HepG2 (cell line): Measurements from ENCODE around the gene ZDHHC24. TPM values are rescaled to one million over a fixed set of nuclear protein-coding genes. Genes with fewer than 3 reads are reported as not detected.

Source experiments
- ARHGAP35 ChIP-seq: sonication (generic); formaldehyde crosslinking; IDR thresholded peaks from 2 replicates; pipeline ENCODE4 v1.9.0; 2022; ENCODE audit warnings: mild to moderate bottlenecking, inconsistent platforms, moderate library complexity, missing genetic modification reagents, borderline replicate concordance
- KLF16 ChIP-seq, 2 experiments: sonication (generic) in 1 of 2; formaldehyde crosslinking in 1 of 2; IDR thresholded peaks; 2 replicates each; pipeline versions ENCODE4 v1.6.1 to v1.8.0; 2016 to 2023; ENCODE audit warnings: missing genetic modification reagents in 2 of 2, missing compliant biosample characterization in 1 of 2
- MAFF ChIP-seq: IDR thresholded peaks from 2 replicates; pipeline ENCODE4 v1.6.1; 2011; ENCODE audit warnings: low read depth, low read length, improper control_type of control experiment
- MXI1 ChIP-seq: IDR thresholded peaks from 3 replicates; pipeline ENCODE4 v1.6.1; 2012; ENCODE audit warnings: low read depth, low read length, inconsistent platforms, borderline replicate concordance
- PCBP1 ChIP-seq: fragments of 200-400 bp; formaldehyde crosslinking; IDR thresholded peaks from 2 replicates; pipeline ENCODE4 v1.6.1; 2017; ENCODE audit warnings: mild to moderate bottlenecking, low read depth, low read length, borderline replicate concordance
- POGK ChIP-seq: sonication (generic); formaldehyde crosslinking; conservative IDR thresholded peaks from 2 replicates; pipeline ENCODE4 v1.8.0; 2022; ENCODE audit warnings: mild to moderate bottlenecking, moderate library complexity, missing genetic modification reagents
- PRPF4 ChIP-seq: fragments of 200-400 bp; formaldehyde crosslinking; IDR thresholded peaks from 2 replicates; pipeline ENCODE4 v1.6.1; 2016; ENCODE audit warnings: low read length, low read depth; ENCODE audit not compliant: poor library complexity, severe bottlenecking
- SRF ChIP-seq: IDR thresholded peaks from 2 replicates; pipeline ENCODE4 v1.6.1; 2011; ENCODE audit warnings: mild to moderate bottlenecking, low read depth, low read length, moderate library complexity
- TARDBP ChIP-seq: sonication (generic); formaldehyde crosslinking; IDR thresholded peaks from 2 replicates; pipeline ENCODE4 v1.8.0; 2022; ENCODE audit warnings: mild to moderate bottlenecking, missing genetic modification reagents
- ZBTB8A ChIP-seq: sonication (generic); formaldehyde crosslinking; IDR thresholded peaks from 2 replicates; pipeline ENCODE4 v1.4.0; 2020; ENCODE audit warnings: mild to moderate bottlenecking, low read depth, missing genetic modification reagents, borderline replicate concordance
- ZNF20 ChIP-seq: sonication (generic); formaldehyde crosslinking; IDR thresholded peaks from 2 replicates; pipeline ENCODE4 v1.4.0; 2020; ENCODE audit warnings: mild to moderate bottlenecking, moderate library complexity, missing genetic modification reagents
- ZNF276 ChIP-seq: sonication (generic); formaldehyde crosslinking; IDR thresholded peaks from 2 replicates; pipeline ENCODE4 v1.4.0; 2020; ENCODE audit warnings: mild to moderate bottlenecking, low read depth, missing genetic modification reagents
- ZNF34 ChIP-seq: sonication (generic); formaldehyde crosslinking; IDR thresholded peaks from 2 replicates; pipeline ENCODE4 v1.4.0; 2020; ENCODE audit warnings: mild to moderate bottlenecking, missing genetic modification reagents, borderline replicate concordance
- ZNF629 ChIP-seq: sonication (generic); formaldehyde crosslinking; conservative IDR thresholded peaks from 2 replicates; pipeline ENCODE4 v1.5.0; 2020; ENCODE audit warnings: missing genetic modification reagents
- ZNF740 ChIP-seq: sonication (generic); formaldehyde crosslinking; IDR thresholded peaks from 2 replicates; pipeline ENCODE4 v1.4.0; 2020; ENCODE audit warnings: missing genetic modification reagents
- ZNF772 ChIP-seq: sonication (generic); formaldehyde crosslinking; IDR thresholded peaks from 2 replicates; pipeline ENCODE4 v1.5.0; 2020; ENCODE audit warnings: mild to moderate bottlenecking, missing genetic modification reagents
- polyA plus RNA-seq, 8 experiments: library from polyadenylated mRNA; depleted of rRNA in 3 of 8; stranded (reverse) in 7 of 8; unstranded in 1 of 8; fragments of >200 nt; fragmentation: Illumina TruSeq in 4 of 8; extraction: Trizol in 4 of 8; gene quantifications; 2 replicates each; pipeline versions ENCODE4 v1.2.1 to v1.2.3, GENCODE V29; 2011 to 2016; ENCODE audit warnings: low read depth in 4 of 8, missing spikeins in 1 of 8, mixed read lengths in 1 of 8; ENCODE audit not compliant: insufficient read depth in 1 of 8
- total RNA-seq, 5 experiments: library from RNA; depleted of rRNA; stranded (reverse); fragments of >200 nt; fragmentation: Illumina TruSeq; extraction: Trizol; gene quantifications; 2 replicates each; pipeline ENCODE4 v1.2.3, GENCODE V29; 2016; ENCODE audit warnings: low read depth in 1 of 5
- TF ChIP-seq, protein P1 (sequence below): sonication (generic); formaldehyde crosslinking; IDR thresholded peaks from 2 replicates; pipeline ENCODE4 v1.4.0; 2020; ENCODE audit warnings: mild to moderate bottlenecking, missing genetic modification reagents, borderline replicate concordance
- TF ChIP-seq, protein P2 (sequence below): IDR thresholded peaks from 2 replicates; pipeline ENCODE4 v1.6.1; 2016; ENCODE audit warnings: missing compliant biosample characterization, missing genetic modification reagents, borderline replicate concordance

Gene ZDHHC24
- total and polyA plus RNA-seq, 2 of the 13 experiments (the other 11 are each of a cell fraction or from before 2014, with no cell fraction given): 4.3 TPM

- TF ChIP-seq PRPF4 (no peak), MAFF (no peak), TARDBP (CRISPR knock-in tag) (no peak), PCBP1 (no peak), ZBTB8A (CRISPR knock-in tag) (no peak), ZNF276 (CRISPR knock-in tag) (no peak), SRF (0 out of 2 replicates have a peak, but pooled peaks have one; percentile 13), ZNF34 (0 out of 2 replicates have a peak, but pooled peaks have one; percentile 63), ZNF629 (no peak), ZNF20 (CRISPR knock-in tag) (no peak), KLF16 (CRISPR knock-in tag; IDR thresholded peaks at IDR 0.05) (0 out of 4 replicates have a peak, but pooled peaks of 1 of the 2 experiments have one; percentile 20), ZNF740 (CRISPR knock-in tag) (peak; percentile 86), POGK (CRISPR knock-in tag) (peak; percentile 63; the same call in 1 of the 2 replicates), ARHGAP35 (CRISPR knock-in tag) (0 out of 2 replicates have a peak, but pooled peaks have one; percentile 17), ZNF772 (CRISPR knock-in tag) (peak; percentile 37), MXI1 (peak; percentile 71; the same call in 1 of the 3 replicates)
- TF ChIP-seq, protein P1, sequence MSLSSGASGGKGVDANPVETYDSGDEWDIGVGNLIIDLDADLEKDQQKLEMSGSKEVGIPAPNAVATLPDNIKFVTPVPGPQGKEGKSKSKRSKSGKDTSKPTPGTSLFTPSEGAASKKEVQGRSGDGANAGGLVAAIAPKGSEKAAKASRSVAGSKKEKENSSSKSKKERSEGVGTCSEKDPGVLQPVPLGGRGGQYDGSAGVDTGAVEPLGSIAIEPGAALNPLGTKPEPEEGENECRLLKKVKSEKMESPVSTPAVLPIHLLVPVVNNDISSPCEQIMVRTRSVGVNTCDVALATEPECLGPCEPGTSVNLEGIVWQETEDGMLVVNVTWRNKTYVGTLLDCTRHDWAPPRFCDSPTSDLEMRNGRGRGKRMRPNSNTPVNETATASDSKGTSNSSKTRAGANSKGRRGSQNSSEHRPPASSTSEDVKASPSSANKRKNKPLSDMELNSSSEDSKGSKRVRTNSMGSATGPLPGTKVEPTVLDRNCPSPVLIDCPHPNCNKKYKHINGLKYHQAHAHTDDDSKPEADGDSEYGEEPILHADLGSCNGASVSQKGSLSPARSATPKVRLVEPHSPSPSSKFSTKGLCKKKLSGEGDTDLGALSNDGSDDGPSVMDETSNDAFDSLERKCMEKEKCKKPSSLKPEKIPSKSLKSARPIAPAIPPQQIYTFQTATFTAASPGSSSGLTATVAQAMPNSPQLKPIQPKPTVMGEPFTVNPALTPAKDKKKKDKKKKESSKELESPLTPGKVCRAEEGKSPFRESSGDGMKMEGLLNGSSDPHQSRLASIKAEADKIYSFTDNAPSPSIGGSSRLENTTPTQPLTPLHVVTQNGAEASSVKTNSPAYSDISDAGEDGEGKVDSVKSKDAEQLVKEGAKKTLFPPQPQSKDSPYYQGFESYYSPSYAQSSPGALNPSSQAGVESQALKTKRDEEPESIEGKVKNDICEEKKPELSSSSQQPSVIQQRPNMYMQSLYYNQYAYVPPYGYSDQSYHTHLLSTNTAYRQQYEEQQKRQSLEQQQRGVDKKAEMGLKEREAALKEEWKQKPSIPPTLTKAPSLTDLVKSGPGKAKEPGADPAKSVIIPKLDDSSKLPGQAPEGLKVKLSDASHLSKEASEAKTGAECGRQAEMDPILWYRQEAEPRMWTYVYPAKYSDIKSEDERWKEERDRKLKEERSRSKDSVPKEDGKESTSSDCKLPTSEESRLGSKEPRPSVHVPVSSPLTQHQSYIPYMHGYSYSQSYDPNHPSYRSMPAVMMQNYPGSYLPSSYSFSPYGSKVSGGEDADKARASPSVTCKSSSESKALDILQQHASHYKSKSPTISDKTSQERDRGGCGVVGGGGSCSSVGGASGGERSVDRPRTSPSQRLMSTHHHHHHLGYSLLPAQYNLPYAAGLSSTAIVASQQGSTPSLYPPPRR (CRISPR knock-in tag): no peak
- TF ChIP-seq, protein P2, sequence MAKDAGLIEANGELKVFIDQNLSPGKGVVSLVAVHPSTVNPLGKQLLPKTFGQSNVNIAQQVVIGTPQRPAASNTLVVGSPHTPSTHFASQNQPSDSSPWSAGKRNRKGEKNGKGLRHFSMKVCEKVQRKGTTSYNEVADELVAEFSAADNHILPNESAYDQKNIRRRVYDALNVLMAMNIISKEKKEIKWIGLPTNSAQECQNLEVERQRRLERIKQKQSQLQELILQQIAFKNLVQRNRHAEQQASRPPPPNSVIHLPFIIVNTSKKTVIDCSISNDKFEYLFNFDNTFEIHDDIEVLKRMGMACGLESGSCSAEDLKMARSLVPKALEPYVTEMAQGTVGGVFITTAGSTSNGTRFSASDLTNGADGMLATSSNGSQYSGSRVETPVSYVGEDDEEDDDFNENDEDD: peak; percentile 38; the same call in 1 of the 2 replicates
Observed at GRCh38 chr11:66545701-66546367, at the start of gene ZDHHC24 (continued).
